Measurements from ENCODE around the gene MT1A. TPM values are rescaled to one million over a fixed set of nuclear protein-coding genes. Genes with fewer than 3 reads are reported as not detected.
"Not testable (repeated sequence)": the region's sequence is repeated elsewhere in the genome, so short reads cannot be mapped to it uniquely, and the experiment has no call there.

The MT1A gene
- total RNA-seq, 1 experiment from 2014 or later: 1.1 TPM

GRCh38 chr16:56610017-56610608 is 28.4 kb upstream of the MT1A start:
- peak; percentile 94 for DNase-seq (ENCODE audit: low read depth)

- DNase-seq (ENCODE audit: low read depth): no peak
Observed at GRCh38 chr16:56610609-56611111, 27.8 kb upstream of the MT1A start.

- DNase-seq (ENCODE audit: low read depth): peak; percentile 80
Observed at GRCh38 chr16:56611281-56611833, 27.1 kb upstream of the MT1A start.

- no peak for DNase-seq (ENCODE audit: low read depth)
Observed at GRCh38 chr16:56613706-56614105, 24.8 kb upstream of the MT1A start.

- peak; percentile 76 for DNase-seq (ENCODE audit: low read depth)
Observed at GRCh38 chr16:56614549-56614991, 23.9 kb upstream of the MT1A start.

GRCh38 chr16:56615353-56615752 is 23.1 kb upstream of the MT1A start:
- DNase-seq (ENCODE audit: low read depth): peak; percentile 46

GRCh38 chr16:56616608-56617211 is 21.8 kb upstream of the MT1A start:
- DNase-seq (ENCODE audit: low read depth): no peak

GRCh38 chr16:56617212-56618085 is 21.0 kb upstream of the MT1A start:
- peak; percentile 84 for DNase-seq (ENCODE audit: low read depth)

GRCh38 chr16:56618138-56618537 is 20.3 kb upstream of the MT1A start:
- DNase-seq (ENCODE audit: low read depth): no peak

GRCh38 chr16:56620339-56620897 is 18.0 kb upstream of the MT1A start:
- DNase-seq (ENCODE audit: low read depth): no peak

GRCh38 chr16:56621665-56622445 is 16.6 kb upstream of the MT1A start:
- DNase-seq (ENCODE audit: low read depth): not testable (repeated sequence)

GRCh38 chr16:56623184-56623583 is 15.3 kb upstream of the MT1A start:
- not testable (repeated sequence) for DNase-seq (ENCODE audit: low read depth)

GRCh38 chr16:56623637-56624036 is 14.8 kb upstream of the MT1A start:
- DNase-seq (ENCODE audit: low read depth): no peak

GRCh38 chr16:56625140-56625942 is 13.1 kb upstream of the MT1A start, which contains the start of gene MT1E:
TSS of gene MT1E (plus strand) at chr16:56625781. CDS start at chr16:56625852, 71 bp downstream.
- peak; percentile 91 for DNase-seq (ENCODE audit: low read depth)

GRCh38 chr16:56625943-56626654 is 12.4 kb upstream of the MT1A start:
- no peak for DNase-seq (ENCODE audit: low read depth)

- DNase-seq (ENCODE audit: low read depth): no peak
Observed at GRCh38 chr16:56626685-56627084, 11.8 kb upstream of the MT1A start.

- DNase-seq (ENCODE audit: low read depth): peak; percentile 39
Observed at GRCh38 chr16:56628486-56629350, 9.7 kb upstream of the MT1A start.

- DNase-seq (ENCODE audit: low read depth): no peak
Observed at GRCh38 chr16:56629531-56629930, 8.9 kb upstream of the MT1A start.

Data from RPMI7951 (cell line).